Stimulated activated CD8-positive, alpha-beta memory T cell treated with anti-CD3 and anti-CD28 coated beads, Interleukin-4, amount 100 ng/mL, for 4 hours (primary cell): ENCODE results near the gene ST6GAL1.

Experiments used
- DNase-seq, 2 donors: peaks; one replicate each; pipeline ENCODE4 v3.0.0-alpha.2; 2020; ENCODE audit warnings: low read depth in 2 of 2, low spot score in 1 of 2

Gene ST6GAL1

DNA sequence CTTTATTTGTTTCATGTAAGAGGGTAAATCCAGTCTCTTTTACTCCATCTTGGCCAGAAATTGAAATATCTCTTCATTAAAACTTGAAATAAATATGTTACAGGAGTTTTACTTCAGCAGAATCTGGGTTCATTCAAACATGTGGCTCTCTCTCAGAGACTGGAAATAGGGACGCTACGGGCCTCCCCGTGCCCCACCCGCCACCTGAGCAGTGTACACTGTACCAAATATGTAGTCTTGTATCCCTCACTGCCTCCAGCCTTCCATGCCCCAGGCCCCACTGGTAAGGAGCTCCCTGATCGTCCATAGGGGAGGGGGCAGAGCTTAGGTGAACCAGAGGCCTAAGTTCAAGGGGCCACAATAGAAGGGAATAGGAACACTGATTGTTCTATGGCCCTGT, 172.9 kb downstream of the ST6GAL1 start:
- no peak for DNase-seq

DNA sequence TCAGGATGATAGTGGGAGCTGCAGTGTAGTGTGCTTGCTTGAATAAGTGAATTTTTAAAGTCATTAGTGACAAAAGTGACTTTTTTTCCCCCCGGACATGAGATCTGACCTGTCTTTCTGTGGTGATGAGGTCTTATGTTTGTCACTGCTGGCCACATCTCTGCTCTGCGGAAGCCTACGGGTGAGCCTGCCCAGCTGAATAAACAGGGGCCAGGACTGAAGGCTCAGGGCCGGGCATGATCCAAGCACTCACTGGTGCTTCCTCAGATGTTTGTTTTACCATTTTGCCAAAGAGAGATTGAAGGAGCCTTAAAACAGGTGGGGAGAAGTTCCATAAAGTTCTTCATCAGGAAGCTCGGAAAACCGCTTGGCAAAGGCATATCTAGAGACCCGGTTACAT, 174.0 kb downstream of the ST6GAL1 start:
- DNase-seq, result no peak

DNA sequence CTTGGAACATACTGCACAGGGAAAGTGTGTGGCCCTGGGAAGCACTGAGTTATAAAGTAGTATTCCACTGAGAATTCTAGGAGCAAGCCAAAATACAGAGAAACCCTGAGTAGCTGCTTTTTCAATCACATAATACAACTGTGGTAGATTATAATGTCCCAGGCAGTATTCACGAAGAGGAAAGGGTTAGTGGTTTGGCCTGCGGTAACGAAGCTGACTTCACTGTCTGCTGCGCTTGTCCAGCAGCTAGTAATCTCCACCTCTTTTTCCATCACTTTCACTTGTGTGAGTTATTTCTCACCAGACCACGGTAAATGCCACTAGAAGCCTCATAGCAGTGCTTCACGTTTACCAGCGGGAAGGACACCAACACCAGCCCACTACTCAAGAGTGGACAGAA, 174.6 kb downstream of the ST6GAL1 start:
- no peak for DNase-seq

DNA sequence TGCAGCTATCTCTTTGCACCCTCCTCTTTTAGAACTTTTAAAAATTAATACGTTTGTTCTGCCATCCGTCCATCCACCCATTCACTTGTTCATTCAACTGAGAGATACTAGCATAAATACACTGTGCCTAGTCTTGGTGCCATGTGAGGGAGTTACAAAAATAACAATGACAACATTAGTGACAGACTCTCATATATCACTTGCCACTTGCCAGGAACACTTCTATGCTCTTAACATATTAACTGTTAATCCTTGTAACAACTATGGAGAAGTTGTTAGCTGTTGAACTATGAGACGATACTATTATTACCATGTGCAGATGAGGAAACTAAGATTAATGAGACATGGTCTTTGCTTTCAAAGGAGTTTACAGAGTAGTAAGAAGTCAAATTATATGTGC, 175.4 kb downstream of the ST6GAL1 start:
- no peak for DNase-seq

GRCh38 chr3:187107989-187108388, 177.7 kb downstream of the ST6GAL1 start:
- DNase-seq, result no peak

- no peak for DNase-seq
Measured at GRCh38 chr3:187110156-187110555, 179.8 kb downstream of the ST6GAL1 start.

- no peak for DNase-seq
Measured at GRCh38 chr3:187112934-187113793, 182.8 kb downstream of the ST6GAL1 start.

DNA sequence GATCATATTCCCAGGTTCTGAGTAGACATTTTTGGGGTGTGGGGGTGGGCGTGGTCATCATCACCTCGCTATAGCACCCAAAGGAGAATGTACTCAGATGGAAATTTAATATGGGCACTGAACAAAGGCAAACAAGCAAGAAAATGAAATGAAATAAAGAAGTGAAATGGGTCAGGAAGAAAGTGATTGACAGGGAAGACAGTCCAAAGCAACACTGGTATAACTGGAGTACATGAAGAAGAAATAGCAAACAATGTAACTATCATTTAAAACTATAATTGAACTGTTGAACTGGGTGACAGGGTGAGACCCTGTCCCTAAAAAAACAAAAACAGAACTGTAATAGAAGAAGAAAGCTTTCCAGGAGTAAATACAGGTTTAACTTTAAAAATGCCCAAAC, 184.2 kb downstream of the ST6GAL1 start:
- no peak for DNase-seq

DNA sequence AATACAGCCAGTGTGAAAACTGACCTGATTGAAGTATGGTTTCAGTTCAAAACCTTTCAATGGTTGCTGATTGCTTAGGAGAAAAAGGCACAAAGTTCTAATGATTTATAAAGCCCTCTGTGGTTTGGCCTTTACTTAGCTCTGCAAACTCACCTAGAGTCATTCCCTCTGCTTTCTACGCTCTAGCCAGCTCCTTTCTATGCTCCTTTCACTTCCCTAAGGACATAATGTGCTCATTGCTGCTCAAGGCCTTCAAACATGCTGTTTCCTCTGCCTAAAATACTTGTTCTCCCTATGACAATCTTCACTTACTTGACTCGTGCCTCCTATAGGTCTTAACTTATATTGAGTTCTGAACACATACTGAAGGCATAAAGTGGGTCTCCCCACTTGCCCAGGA, 190.0 kb downstream of the ST6GAL1 start:
- no peak for DNase-seq

DNA sequence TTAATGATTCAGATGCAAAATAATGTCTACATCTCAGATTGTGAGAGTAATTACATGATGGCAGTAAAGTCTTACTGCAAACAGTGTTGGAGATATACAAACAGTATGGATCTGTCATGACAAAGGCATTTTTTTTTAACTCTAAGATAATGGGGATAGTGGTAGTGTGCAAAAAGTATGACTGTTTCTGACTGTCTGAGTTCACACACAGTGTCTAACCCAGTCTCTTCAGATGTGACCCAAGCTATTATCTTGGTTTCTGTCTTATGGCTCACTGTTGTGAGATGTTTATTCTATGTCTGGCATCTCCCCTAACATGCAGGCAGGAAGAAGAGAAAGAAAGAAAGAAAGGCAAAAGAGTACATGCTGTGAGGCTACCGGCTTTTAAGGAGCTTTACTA, 191.9 kb downstream of the ST6GAL1 start:
- no peak for DNase-seq

- DNase-seq, result no peak
Measured at GRCh38 chr3:187125319-187126031, 195.1 kb downstream of the ST6GAL1 start.
